ENCODE data around the gene DUSP3. TPM values are rescaled to one million over a fixed set of nuclear protein-coding genes. Genes with fewer than 3 reads are reported as not detected.

The DUSP3 gene
- total RNA-seq, 6 experiments from 2014 or later: 75.1 to 97.2 (median 87.7) TPM

GRCh38 chr17:43756201-43756600 lies 22.6 kb downstream of the DUSP3 start:
- DNase-seq: no peak

GRCh38 chr17:43755389-43755875 lies 23.3 kb downstream of the DUSP3 start:
- WGBS (ENCODE audit: insufficient coverage, low coverage, low lambda C conversion rate, missing lambda C conversion rate): no CpG with 5 or more reads among the region's 60 CpGs
- TF ChIP-seq CTCF (IDR thresholded peaks at IDR 0.05) (no peak), POLR2A (IDR thresholded peaks at IDR 0.05) (no peak)
- Histone ChIP-seq H3K27ac (no peak overlapping the region), H3K4me3 (no peak overlapping the region), H3K36me3 (no peaks in the 10 kb centered on the region), H3K9me3 (no peaks in the 10 kb centered on the region), H3K27me3 (peaks cover 0 to 9% of the 10 kb centered on the region in 2 donors), H3K4me1 (peaks cover 0 to 6% (median 0%) of the 10 kb centered on the region in 4 donors)
- intact Hi-C loops (cut with DNase I): loop anchor here (5.0 to 10.0 kb wide), 2 partner anchors 63 to 181 kb away; no protein-coding TSS in a partner anchor
- DNase-seq: no peak
- ATAC-seq: peak in 3 of 4 donors; percentile 37 to 55 (median 38)

More at GRCh38 chr17:43756201-43756600, 22.6 kb downstream of the DUSP3 start:
- Histone ChIP-seq H3K4me1 (peaks cover 0 to 6% (median 0%) of the 10 kb centered on the region in 4 donors), H3K27me3 (peaks cover 0 to 9% of the 10 kb centered on the region in 2 donors), H3K4me3 (no peak overlapping the region), H3K36me3 (no peaks in the 10 kb centered on the region), H3K9me3 (no peaks in the 10 kb centered on the region), H3K27ac (no peak overlapping the region)
- TF ChIP-seq CTCF (IDR thresholded peaks at IDR 0.05) (no peak), POLR2A (IDR thresholded peaks at IDR 0.05) (no peak)
- intact Hi-C loops (cut with DNase I): loop anchor here (5.0 to 10.0 kb wide), 2 partner anchors 64 to 181 kb away; no protein-coding TSS in a partner anchor
- 57% methylated on average over 2 of the region's 6 CpGs for WGBS (ENCODE audit: insufficient coverage, low coverage, low lambda C conversion rate, missing lambda C conversion rate)
- no peak for ATAC-seq

- peaks cover 0 to 9% of the 10 kb centered on the region in 2 donors for H3K27me3 ChIP-seq
- ATAC-seq (no peak), DNase-seq (no peak)
- H3K36me3 ChIP-seq: no peaks in the 10 kb centered on the region
- H3K4me1 ChIP-seq: peaks cover 0 to 6% (median 0%) of the 10 kb centered on the region in 4 donors
- no peak overlapping the region for H3K27ac ChIP-seq
- no peak for TF ChIP-seq CTCF (IDR thresholded peaks at IDR 0.05)
- TF ChIP-seq POLR2A (IDR thresholded peaks at IDR 0.05): no peak
- no peaks in the 10 kb centered on the region for H3K9me3 ChIP-seq
- WGBS (ENCODE audit: insufficient coverage, low coverage, low lambda C conversion rate, missing lambda C conversion rate): 32% methylated on average over 4 of the region's 21 CpGs
- no peak overlapping the region for H3K4me3 ChIP-seq
- intact Hi-C loops (cut with DNase I): loop anchor here (5.0 to 10.0 kb wide), 2 partner anchors 63 to 180 kb away; no protein-coding TSS in a partner anchor
These were observed 23.8 kb downstream of the DUSP3 start for GRCh38 chr17:43754947-43755346.

GRCh38 chr17:43753493-43754129 lies 25.2 kb downstream of the DUSP3 start:
- peaks cover 0 to 9% of the 10 kb centered on the region in 2 donors for H3K27me3 ChIP-seq
- no peaks in the 10 kb centered on the region for H3K9me3 ChIP-seq
- intact Hi-C loops (cut with DNase I): loop anchor here in 1 of 2 donors (10.0 kb wide), 1 partner anchor 179 kb away; no protein-coding TSS in a partner anchor
- no peak for TF ChIP-seq POLR2A (IDR thresholded peaks at IDR 0.05)
- TF ChIP-seq CTCF (IDR thresholded peaks at IDR 0.05): no peak
- no peak for DNase-seq
- no peaks in the 10 kb centered on the region for H3K36me3 ChIP-seq
- WGBS (ENCODE audit: insufficient coverage, low coverage, low lambda C conversion rate, missing lambda C conversion rate): 72% methylated on average over 5 of the region's 5 CpGs
- no peak overlapping the region for H3K27ac ChIP-seq
- H3K4me3 ChIP-seq: no peak overlapping the region
- no peak for ATAC-seq
- peaks cover 0 to 6% (median 0%) of the 10 kb centered on the region in 4 donors for H3K4me1 ChIP-seq

Measured in right lobe of liver (tissue), 6 donors.